ENCODE results near the gene HOOK2. TPM values are rescaled to one million over a fixed set of nuclear protein-coding genes. Genes with fewer than 3 reads are reported as not detected.

HOOK2 gene
- total and polyA plus RNA-seq, 2 of the 8 experiments (the other 6 are each of a cell fraction or from before 2014, with no cell fraction given), result 23.8 to 63.2 TPM

GRCh38 chr19:12788042-12788681 is 12.8 kb upstream of the HOOK2 start (continued):
- TF ChIP-seq CTCF (IDR thresholded peaks at IDR 0.05; ENCODE audit: control extremely low read depth in 1 of 3, insufficient read depth in 1 of 3, low read depth in 1 of 3, low read length in 3 of 3), result no peak
- no peak for TF ChIP-seq CEBPB (IDR thresholded peaks at IDR 0.05; ENCODE audit: low read depth, low read length)
- no peak for TF ChIP-seq CHD1 (IDR thresholded peaks at IDR 0.05; ENCODE audit: low read depth, low read length)
- no peak for TF ChIP-seq POLR2A (IDR thresholded peaks at IDR 0.05; ENCODE audit: control extremely low read depth in 1 of 2, low read depth in 2 of 2, low read length in 2 of 2)
